Thoracic aorta (tissue), 2 donors: ENCODE measurements around the gene NANOS1. TPM values are rescaled to one million over a fixed set of nuclear protein-coding genes. Genes with fewer than 3 reads are reported as not detected.

Experiments
- ATAC-seq: fragments of 150-250 bp; one replicate; pipeline ENCODE4 v1.8.0; 2017; ENCODE audit warnings: low read depth; ENCODE audit not compliant: insufficient number of reproducible peaks, low FRiP score
- DNase-seq: peaks from one replicate; pipeline ENCODE4 v3.0.0-alpha.2; 2020; ENCODE audit warnings: low spot score
- H3K27ac ChIP-seq, 2 donors: fragments of 200-600 bp; sonication (generic); 1 replicate in 1 of 2; 2 replicates in 1 of 2; pipeline ENCODE4 v1.5.1; 2016; ENCODE audit warnings: mild to moderate bottlenecking in 2 of 2, moderate library complexity in 2 of 2
- H3K27me3 ChIP-seq: fragments of 200-600 bp; sonication (generic); replicated peaks from 2 replicates; pipeline ENCODE4 v1.6.0; 2016; ENCODE audit warnings: mild to moderate bottlenecking; ENCODE audit not compliant: insufficient read depth
- H3K36me3 ChIP-seq: fragments of 200-600 bp; sonication (generic); one replicate; pipeline ENCODE4 v1.5.1; 2016
- H3K4me1 ChIP-seq, 2 donors: fragments of 200-600 bp; sonication (generic); 1 replicate in 1 of 2; 2 replicates in 1 of 2; pipeline versions ENCODE4 v1.5.1 to v1.6.0; 2016; ENCODE audit warnings: low read depth in 2 of 2, mild to moderate bottlenecking in 1 of 2; ENCODE audit not compliant: control insufficient read depth in 1 of 2
- H3K4me3 ChIP-seq: fragments of 200-600 bp; sonication (generic); 2 replicates; pipeline ENCODE4 v1.5.1; 2016; ENCODE audit warnings: mild to moderate bottlenecking
- H3K9me3 ChIP-seq: fragments of 200-600 bp; sonication (generic); 2 replicates; pipeline ENCODE4 v1.5.1; 2016
- CTCF ChIP-seq: fragments of 200-600 bp; sonication (generic); IDR thresholded peaks from one replicate; pipeline ENCODE4 v1.5.1; 2019; ENCODE audit warnings: antibody characterized with exemption
- total RNA-seq, 2 donors: library from RNA; depleted of rRNA; stranded (reverse); fragments of >200 nt; gene quantifications; one replicate each; pipeline versions ENCODE4 v1.1.0 to v1.2.3, GENCODE V29; 2016

The NANOS1 gene
- 1 to 10 TPM; 1.4 to 5.4 TPM for total RNA-seq

- H3K4me3 ChIP-seq: peak within 1 kb of the TSS; percentile 73
- TF ChIP-seq CTCF: no peak
- H3K9me3 ChIP-seq: no peaks in the 10 kb centered on the region
- DNase-seq (no peak), ATAC-seq (peak; percentile 19)
- H3K4me1 ChIP-seq: peaks cover 16 to 45% of the 10 kb centered on the region in 2 donors
- H3K27me3 ChIP-seq: no peaks in the 10 kb centered on the region
- H3K27ac ChIP-seq: peak within 1 kb of the TSS; percentile 64 to 83
- H3K36me3 ChIP-seq: peaks cover 16% of the 10 kb centered on the region
Observed at GRCh38 chr10:119029613-119030420, at the start of gene NANOS1. Gene NANOS1 (plus strand): TSS chr10:119029714. CDS start chr10:119029802, 88 bp downstream.

GRCh38 chr10:118980135-118980865, 49.2 kb upstream of the NANOS1 start:
- H3K4me1 ChIP-seq: no peaks in the 10 kb centered on the region
- H3K27ac ChIP-seq: no peak overlapping the region
- H3K4me3 ChIP-seq: no peak overlapping the region
- no peaks in the 10 kb centered on the region for H3K36me3 ChIP-seq
- no peak for ATAC-seq
- no peak for DNase-seq
- H3K27me3 ChIP-seq: no peaks in the 10 kb centered on the region
- TF ChIP-seq CTCF: no peak
- H3K9me3 ChIP-seq: no peaks in the 10 kb centered on the region

- Histone ChIP-seq H3K9me3 (peaks cover 3% of the 10 kb centered on the region), H3K4me3 (no peak overlapping the region), H3K4me1 (no peaks in the 10 kb centered on the region), H3K27ac (no peak overlapping the region), H3K36me3 (no peaks in the 10 kb centered on the region), H3K27me3 (no peaks in the 10 kb centered on the region)
- no peak for TF ChIP-seq CTCF
- no peak for DNase-seq
- ATAC-seq: no peak
Observed at GRCh38 chr10:118980870-118981269, 48.6 kb upstream of the NANOS1 start.

- ATAC-seq (no peak), DNase-seq (no peak)
- Histone ChIP-seq H3K4me3 (no peak overlapping the region), H3K27ac (no peak overlapping the region), H3K27me3 (no peaks in the 10 kb centered on the region), H3K36me3 (no peaks in the 10 kb centered on the region), H3K9me3 (peaks cover 6% of the 10 kb centered on the region), H3K4me1 (no peaks in the 10 kb centered on the region)
- TF ChIP-seq CTCF: no peak
Observed at GRCh38 chr10:118981946-118982345, 47.6 kb upstream of the NANOS1 start.

GRCh38 chr10:118982366-118982765, 47.1 kb upstream of the NANOS1 start:
- H3K27ac ChIP-seq: no peak overlapping the region
- no peaks in the 10 kb centered on the region for H3K27me3 ChIP-seq
- DNase-seq (no peak), ATAC-seq (no peak)
- H3K9me3 ChIP-seq: peaks cover 6% of the 10 kb centered on the region
- no peaks in the 10 kb centered on the region for H3K4me1 ChIP-seq
- TF ChIP-seq CTCF: no peak
- no peaks in the 10 kb centered on the region for H3K36me3 ChIP-seq
- H3K4me3 ChIP-seq: no peak overlapping the region
